Subcutaneous adipose tissue (tissue), 4 donors: Measurements from ENCODE around the gene GSTM2. TPM values are rescaled to one million over a fixed set of nuclear protein-coding genes. Genes with fewer than 3 reads are reported as not detected.

Experiments used
- total RNA-seq, 4 donors: library from RNA; depleted of rRNA; stranded (reverse); fragments of >200 nt; gene quantifications; one replicate each; pipeline ENCODE4 v1.1.0, GENCODE V29; 2016
- TF ChIP-seq, protein P1 (sequence below): fragments of 450-650 bp; IDR thresholded peaks from one replicate; pipeline ENCODE4 v1.5.1; 2016; ENCODE audit warnings: low read depth, mild to moderate bottlenecking, control low read depth, antibody characterized with exemption, moderate library complexity

Gene GSTM2
- total RNA-seq, 4 donors from 2014 or later = 38.0 to 87.8 (median 58.4) TPM

- TF ChIP-seq, protein P1, sequence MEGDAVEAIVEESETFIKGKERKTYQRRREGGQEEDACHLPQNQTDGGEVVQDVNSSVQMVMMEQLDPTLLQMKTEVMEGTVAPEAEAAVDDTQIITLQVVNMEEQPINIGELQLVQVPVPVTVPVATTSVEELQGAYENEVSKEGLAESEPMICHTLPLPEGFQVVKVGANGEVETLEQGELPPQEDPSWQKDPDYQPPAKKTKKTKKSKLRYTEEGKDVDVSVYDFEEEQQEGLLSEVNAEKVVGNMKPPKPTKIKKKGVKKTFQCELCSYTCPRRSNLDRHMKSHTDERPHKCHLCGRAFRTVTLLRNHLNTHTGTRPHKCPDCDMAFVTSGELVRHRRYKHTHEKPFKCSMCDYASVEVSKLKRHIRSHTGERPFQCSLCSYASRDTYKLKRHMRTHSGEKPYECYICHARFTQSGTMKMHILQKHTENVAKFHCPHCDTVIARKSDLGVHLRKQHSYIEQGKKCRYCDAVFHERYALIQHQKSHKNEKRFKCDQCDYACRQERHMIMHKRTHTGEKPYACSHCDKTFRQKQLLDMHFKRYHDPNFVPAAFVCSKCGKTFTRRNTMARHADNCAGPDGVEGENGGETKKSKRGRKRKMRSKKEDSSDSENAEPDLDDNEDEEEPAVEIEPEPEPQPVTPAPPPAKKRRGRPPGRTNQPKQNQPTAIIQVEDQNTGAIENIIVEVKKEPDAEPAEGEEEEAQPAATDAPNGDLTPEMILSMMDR = no peak
These were observed 36.0 kb upstream of the GSTM2 start for GRCh38 chr1:109631513-109632505.

DNA sequence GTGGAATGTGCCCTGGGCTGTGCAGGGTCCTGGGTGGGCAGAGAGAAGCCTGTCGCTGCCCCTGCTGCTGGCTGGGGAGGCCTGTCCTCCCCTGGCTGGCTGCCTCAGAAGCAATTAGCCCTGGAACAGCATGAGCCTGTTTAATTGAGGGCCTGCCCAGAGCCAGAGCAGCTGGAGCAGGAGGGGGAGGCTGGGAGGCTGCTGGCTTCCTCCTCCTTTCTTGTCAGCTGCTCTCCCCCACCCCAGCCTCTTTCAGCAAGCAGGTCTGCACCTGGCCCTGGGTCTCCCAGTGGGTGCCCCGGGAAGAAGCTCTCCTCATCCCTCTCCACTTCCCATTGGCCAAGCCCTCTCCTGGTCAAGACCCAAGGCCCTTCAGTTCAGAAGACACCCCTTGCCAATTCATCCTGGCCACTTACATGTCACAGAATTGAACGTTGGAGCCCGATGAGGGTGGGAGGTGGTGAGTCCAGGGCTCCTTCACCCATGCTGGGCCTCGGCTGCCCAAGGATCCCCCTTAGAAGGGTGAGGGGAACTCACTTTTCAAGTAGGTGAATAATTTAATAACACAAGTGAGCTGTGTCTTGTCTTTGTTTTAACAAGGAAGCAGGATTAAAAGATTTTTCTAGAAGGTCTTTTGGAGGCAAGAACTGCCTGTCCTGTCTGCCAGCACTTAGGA lies 35.0 kb upstream of the GSTM2 start:
- TF ChIP-seq, protein P1 = no peak

GRCh38 chr1:109634292-109634691 lies 33.6 kb upstream of the GSTM2 start:
- TF ChIP-seq, protein P1 = no peak

GRCh38 chr1:109634771-109635750 lies 32.8 kb upstream of the GSTM2 start:
- TF ChIP-seq, protein P1 = no peak

DNA sequence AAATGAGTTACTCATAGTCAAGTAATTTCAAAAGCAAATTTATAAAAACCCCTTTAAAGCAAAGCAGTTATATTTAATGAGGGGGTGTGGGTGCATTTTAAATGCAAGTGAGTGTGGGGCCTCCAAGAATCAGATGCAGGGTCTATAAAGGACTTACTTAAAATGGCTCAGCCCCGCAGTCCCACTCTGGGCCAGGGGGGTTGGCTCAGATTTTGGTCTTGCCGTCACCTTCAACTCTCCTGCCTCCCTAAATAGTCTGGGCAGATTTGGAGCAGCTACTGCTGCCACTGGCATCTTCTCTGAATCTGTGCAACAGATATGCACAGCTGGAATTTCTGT lies 32.0 kb upstream of the GSTM2 start:
- TF ChIP-seq, protein P1 = no peak

GRCh38 chr1:109636201-109636952 lies 31.5 kb upstream of the GSTM2 start:
- TF ChIP-seq, protein P1 = no peak
